ENCODE measurements around the gene SBK2.

SBK2 gene

GRCh38 chr19:55554302-55554701 lies 17.4 kb upstream of the SBK2 start:
- no peak for DNase-seq

GRCh38 chr19:55553217-55554182 lies 16.6 kb upstream of the SBK2 start:
- DNase-seq, result no peak

GRCh38 chr19:55552620-55553019 lies 15.7 kb upstream of the SBK2 start:
- no peak for DNase-seq

- no peak for DNase-seq
Observed at GRCh38 chr19:55552206-55552605, 15.3 kb upstream of the SBK2 start.

DNA sequence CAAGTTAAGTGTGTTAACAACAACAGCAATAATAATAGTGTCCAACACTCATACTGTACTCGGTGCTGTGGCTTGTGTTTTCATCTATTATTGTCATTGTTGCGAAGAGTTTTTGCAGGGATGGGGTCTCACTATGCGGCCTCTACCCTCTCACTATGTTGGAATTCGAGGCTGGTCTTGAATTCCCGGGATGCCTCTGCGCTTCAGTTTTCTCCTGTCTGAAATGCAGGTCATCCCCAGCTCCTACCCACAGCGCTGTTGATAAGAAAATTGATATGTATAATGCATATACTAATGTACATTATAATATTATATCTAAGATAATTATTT lies 13.4 kb upstream of the SBK2 start:
- DNase-seq, result no peak

GRCh38 chr19:55549500-55550320 lies 12.8 kb upstream of the SBK2 start:
- DNase-seq, result no peak

- DNase-seq, result no peak
Observed at GRCh38 chr19:55546822-55547614, 10.1 kb upstream of the SBK2 start.

- DNase-seq, result no peak
Observed at GRCh38 chr19:55546011-55546410, 9.1 kb upstream of the SBK2 start.

DNA sequence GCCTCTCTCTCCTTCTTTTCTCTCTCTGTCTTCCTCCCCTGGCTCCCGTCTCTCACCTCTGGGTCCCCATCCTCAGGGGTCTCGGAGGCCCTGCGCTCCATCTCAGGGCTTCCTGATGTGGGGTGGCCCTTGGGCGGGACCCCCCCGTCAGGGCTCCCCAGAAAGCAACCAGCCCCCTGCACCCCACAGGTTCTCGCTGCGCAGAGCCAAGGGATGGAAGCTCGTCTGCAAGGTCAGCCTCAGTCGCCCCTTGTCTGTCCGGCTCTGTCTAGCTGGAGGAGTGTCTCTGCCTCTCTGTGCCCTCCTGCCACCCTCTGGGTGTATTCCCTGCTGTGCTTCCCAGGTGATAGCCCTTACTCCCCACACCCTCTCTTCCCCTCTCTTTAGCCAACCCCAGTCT lies 8.5 kb upstream of the SBK2 start, which contains the start of gene SBK3:
Gene SBK3, minus strand, starts transcription at position 101 of the 400 bp plus-strand sequence. Its CDS starts 0 bp downstream, at position 101.
- no peak for DNase-seq

DNA sequence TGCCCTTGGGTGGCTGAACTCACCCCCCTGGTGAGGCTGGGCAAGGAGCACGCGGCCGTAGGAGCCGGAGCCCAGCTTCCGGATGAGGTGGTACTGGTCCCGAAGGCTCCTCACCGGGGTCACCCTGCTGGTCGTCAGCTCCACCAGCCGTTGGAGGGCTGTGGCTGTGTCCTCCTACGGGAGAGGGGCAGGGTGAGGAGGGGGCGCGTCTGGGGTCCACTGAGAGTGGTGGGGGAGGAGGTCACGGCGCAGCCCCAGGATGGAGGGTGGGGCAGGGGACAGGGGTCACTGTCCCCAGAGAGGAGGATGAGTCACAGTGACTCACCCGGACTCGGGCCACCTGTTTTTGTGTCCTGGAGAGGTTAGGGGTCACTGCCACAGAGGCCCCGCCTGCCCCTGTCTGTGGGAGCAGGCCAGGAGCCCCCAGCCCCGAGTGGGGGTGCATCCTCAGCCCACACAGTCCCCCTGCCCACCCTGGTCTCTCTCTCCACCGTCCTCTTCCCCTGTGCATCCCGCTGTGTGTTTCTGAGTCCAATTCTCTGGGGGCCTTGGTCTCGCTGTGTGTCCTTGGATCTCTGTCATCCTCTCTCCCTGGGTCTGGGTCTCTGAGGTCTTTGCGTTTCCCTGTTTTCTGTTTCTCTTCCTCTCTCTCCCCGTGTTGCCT lies 8.0 kb upstream of the SBK2 start:
- DNase-seq, result no peak

GRCh38 chr19:55544014-55544413 lies 7.1 kb upstream of the SBK2 start:
- no peak for DNase-seq

DNA sequence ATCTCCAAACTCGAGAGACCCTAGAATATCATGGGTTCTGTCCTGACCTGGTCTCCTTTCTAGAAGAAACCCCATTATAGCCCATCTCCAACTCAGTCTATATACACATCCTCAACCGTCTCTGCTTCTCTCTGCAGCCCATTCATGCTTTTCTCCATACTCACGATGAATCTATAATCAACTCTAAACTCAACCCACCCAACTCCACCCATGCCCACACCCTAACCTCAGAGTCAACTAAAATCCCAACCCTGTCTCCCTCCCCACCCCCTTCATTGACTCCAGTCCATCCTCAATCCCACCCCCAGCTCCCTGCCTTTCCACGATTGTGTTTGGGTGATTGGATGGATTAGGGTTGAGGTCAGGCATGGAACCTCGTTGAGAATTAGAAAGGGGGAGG lies 6.6 kb upstream of the SBK2 start:
- DNase-seq, result no peak

DNA sequence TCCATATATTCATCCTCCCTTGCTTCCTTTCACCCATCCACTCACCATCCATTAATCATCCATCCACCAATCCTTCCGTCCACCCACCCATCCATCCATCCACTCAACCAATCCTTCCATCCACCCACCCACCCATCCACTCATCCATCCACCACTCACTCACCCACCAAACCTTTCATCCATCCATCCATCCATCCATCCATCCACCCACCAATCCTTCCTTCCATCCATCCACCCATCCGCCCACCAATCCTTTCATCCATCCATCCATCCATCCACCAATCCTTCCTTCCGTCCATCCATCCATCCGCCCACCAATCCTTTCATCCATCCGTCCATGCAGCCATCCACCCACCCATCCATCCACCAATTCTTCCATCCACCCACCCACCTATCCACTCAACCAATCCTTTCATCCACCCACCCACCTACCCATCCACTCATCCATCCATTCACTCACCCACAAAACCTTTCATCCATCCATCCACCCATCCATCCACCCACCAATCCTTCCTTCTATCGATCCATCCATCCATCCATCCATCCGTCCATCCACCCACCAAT lies 5.4 kb upstream of the SBK2 start:
- DNase-seq, result no peak

- no peak for DNase-seq
Observed at GRCh38 chr19:55541091-55541490, 4.2 kb upstream of the SBK2 start.

GRCh38 chr19:55540619-55541018 lies 3.7 kb upstream of the SBK2 start:
- DNase-seq, result no peak

DNA sequence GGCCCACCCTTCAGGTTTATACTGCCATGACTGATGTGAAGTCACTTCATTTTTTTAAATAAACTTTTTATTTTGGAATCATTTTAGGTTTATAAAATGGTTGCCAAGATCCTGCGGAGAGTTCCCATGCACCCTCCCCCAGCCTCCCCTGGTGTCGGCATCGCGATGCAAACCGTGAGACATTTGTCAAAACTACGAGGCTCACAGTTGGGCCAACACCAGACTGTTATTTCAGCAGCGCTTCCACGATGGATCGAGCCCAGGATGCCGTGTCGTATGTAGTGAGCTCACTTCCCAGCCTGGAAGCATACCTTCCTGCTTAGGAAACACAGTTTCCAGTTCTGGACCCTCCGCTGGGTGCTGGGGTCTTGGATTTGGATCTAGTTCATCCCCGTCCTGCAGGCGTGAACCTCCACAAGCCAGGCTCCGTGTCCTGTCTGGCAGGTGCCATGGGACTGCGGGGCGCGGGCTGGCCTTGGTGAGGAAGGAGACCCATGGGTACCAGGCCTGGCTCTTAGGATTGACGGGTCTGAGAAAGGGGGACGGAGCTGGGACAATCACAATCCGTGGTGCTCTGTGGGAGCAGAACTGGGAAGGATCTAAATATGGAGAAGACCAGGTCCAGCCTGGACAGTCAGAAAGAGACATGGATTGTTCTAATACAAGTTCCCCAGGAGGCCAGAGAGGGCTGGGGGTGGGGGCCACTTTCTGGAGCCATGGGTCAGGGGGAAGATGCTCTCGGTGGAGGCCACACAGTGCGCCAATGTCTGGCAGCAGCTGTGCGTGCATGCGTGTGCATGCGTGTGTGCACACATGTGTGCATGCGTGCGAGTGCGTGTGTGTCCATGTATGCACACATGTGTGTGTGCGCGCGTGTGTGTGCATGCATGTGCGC lies 2.4 kb upstream of the SBK2 start:
- DNase-seq, result no peak

- DNase-seq, result no peak
Observed at GRCh38 chr19:55538132-55538531, 1.2 kb upstream of the SBK2 start.

GRCh38 chr19:55537741-55538111 lies 793 bp upstream of the SBK2 start:
- no peak for DNase-seq

DNA sequence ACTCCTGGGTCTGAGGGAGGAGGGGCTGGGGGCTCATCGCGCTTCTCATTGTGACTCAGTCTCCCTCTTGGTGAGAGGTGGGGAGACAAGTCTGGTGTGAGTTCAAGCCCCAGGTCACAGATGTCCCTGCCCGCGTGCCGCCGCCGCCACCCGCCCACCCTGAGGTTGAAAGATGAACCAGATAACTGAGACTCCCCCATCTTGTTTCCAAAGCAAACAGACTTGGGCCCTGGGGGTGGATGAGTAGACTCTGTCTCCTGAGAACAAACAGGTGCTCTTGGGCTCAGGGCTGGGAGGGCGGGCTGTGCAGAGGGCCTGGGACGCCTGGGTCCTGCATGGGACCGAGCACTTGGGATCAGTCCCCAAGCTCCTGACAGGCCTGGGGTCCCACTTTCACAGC lies 567 bp downstream of the SBK2 start:
- no peak for DNase-seq

DNA sequence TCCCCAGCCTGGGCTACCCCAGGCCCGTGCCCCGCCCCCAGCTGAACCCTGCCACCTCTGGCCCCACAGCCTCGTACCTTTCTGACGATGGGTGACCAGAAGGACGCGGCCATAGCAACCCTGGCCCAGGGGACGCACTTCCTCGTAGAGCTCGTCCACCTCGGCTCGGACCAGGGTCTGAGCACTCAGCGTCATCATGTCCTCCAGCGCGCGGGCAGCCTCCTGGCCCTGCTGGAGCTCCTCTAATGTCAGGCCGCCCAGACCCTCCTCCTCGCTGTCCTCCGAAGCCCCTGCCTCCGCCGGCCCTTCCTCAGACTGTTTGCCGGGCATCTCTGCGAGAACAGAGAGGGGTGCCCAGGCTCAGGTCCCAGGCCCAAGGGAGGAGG lies 975 bp downstream of the SBK2 start:
- no peak for DNase-seq

All from stimulated activated naive CD4-positive, alpha-beta T cell (primary cell).